MM.1S (cell line): Measurements from ENCODE around the gene GLTPD2.

Experiments
- EZH2 ChIP-seq: fragments of 300-600 bp; sonication (generic); optimal IDR thresholded peaks from 2 replicates; pipeline ENCODE3; 2017; ENCODE audit warnings: low read depth, mild to moderate bottlenecking, antibody characterized with exemption, low read length, mixed read lengths
- TF ChIP-seq, protein P1 (sequence below): fragments of 300-600 bp; sonication (generic); IDR thresholded peaks from 2 replicates; pipeline ENCODE4 v1.5.1; 2016; ENCODE audit warnings: antibody characterized with exemption, low read length, mixed read lengths

DNA sequence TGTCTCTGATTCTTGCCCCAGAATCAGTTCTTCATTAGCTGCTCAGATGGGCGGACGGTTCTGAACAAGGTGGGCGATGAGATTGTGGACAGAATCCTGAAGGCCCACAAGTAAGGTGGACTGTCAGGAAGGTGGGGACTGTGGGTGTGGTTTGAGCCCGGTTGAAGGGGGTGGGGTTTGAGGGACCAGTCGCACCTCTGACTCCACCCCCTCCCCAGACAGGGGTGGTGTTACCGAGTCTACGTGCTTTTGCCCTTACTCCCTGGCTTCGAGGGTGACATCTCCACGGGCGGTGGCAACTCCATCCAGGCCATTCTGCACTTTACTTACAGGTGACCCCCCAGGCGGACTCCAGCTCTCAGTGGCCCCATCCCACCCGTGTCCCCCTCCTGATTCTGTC is 29.5 kb downstream of the GLTPD2 start:
- TF ChIP-seq, protein P1, sequence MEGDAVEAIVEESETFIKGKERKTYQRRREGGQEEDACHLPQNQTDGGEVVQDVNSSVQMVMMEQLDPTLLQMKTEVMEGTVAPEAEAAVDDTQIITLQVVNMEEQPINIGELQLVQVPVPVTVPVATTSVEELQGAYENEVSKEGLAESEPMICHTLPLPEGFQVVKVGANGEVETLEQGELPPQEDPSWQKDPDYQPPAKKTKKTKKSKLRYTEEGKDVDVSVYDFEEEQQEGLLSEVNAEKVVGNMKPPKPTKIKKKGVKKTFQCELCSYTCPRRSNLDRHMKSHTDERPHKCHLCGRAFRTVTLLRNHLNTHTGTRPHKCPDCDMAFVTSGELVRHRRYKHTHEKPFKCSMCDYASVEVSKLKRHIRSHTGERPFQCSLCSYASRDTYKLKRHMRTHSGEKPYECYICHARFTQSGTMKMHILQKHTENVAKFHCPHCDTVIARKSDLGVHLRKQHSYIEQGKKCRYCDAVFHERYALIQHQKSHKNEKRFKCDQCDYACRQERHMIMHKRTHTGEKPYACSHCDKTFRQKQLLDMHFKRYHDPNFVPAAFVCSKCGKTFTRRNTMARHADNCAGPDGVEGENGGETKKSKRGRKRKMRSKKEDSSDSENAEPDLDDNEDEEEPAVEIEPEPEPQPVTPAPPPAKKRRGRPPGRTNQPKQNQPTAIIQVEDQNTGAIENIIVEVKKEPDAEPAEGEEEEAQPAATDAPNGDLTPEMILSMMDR = no peak
- TF ChIP-seq EZH2 = no peak
